Liver (tissue), 3 donors: Measurements from ENCODE around the gene DNAH3.

Experiments used
- ATF3 ChIP-seq: IDR thresholded peaks from 2 replicates; pipeline ENCODE4 v1.6.1; 2016; ENCODE audit warnings: antibody characterized with exemption
- EGR1 ChIP-seq, 2 donors: IDR thresholded peaks; 2 replicates each; pipeline ENCODE4 v1.6.1; 2016 to 2018; ENCODE audit warnings: antibody characterized with exemption in 2 of 2, low read depth in 2 of 2
- GABPA ChIP-seq, 2 donors: IDR thresholded peaks in 1 of 2; conservative IDR thresholded peaks in 1 of 2; 2 replicates each; pipeline ENCODE4 v1.6.1; 2016; ENCODE audit warnings: antibody characterized with exemption in 2 of 2, mild to moderate bottlenecking in 1 of 2, moderate library complexity in 1 of 2
- HNF4A ChIP-seq, 2 donors: conservative IDR thresholded peaks; 2 replicates each; pipeline ENCODE4 v1.6.1; 2016; ENCODE audit warnings: antibody characterized with exemption in 2 of 2, mild to moderate bottlenecking in 2 of 2
- MAX ChIP-seq: IDR thresholded peaks from 2 replicates; pipeline ENCODE4 v1.6.1; 2016; ENCODE audit warnings: antibody characterized with exemption
- NR2F2 ChIP-seq: IDR thresholded peaks from 2 replicates; pipeline ENCODE4 v1.6.1; 2016; ENCODE audit warnings: antibody characterized with exemption
- RAD21 ChIP-seq, 2 donors: IDR thresholded peaks; 2 replicates each; pipeline ENCODE4 v1.6.1; 2016; ENCODE audit warnings: antibody characterized with exemption in 2 of 2, mild to moderate bottlenecking in 2 of 2
- REST ChIP-seq: IDR thresholded peaks from 2 replicates; pipeline ENCODE4 v1.6.1; 2016; ENCODE audit warnings: antibody characterized with exemption, mild to moderate bottlenecking
- SP1 ChIP-seq: IDR thresholded peaks from 2 replicates; pipeline ENCODE4 v1.6.1; 2018; ENCODE audit warnings: antibody characterized with exemption, mild to moderate bottlenecking
- TAF1 ChIP-seq: conservative IDR thresholded peaks from 2 replicates; pipeline ENCODE4 v1.6.1; 2016; ENCODE audit warnings: antibody characterized with exemption, mild to moderate bottlenecking
- YY1 ChIP-seq: IDR thresholded peaks from 2 replicates; pipeline ENCODE4 v1.6.1; 2016; ENCODE audit warnings: antibody characterized with exemption, mild to moderate bottlenecking
- ZBTB33 ChIP-seq: IDR thresholded peaks from 2 replicates; pipeline ENCODE4 v1.6.1; 2016; ENCODE audit warnings: antibody characterized with exemption
- TF ChIP-seq, protein P1 (sequence below): fragments of 150-350 bp; IDR thresholded peaks from 2 replicates; pipeline ENCODE4 v1.5.1; 2017; ENCODE audit warnings: improper control_type of control experiment, low read depth, low read length; ENCODE audit not compliant: missing input control
- donor health status: healthy.
- donor health status: healthy.

- TF ChIP-seq, protein P1, sequence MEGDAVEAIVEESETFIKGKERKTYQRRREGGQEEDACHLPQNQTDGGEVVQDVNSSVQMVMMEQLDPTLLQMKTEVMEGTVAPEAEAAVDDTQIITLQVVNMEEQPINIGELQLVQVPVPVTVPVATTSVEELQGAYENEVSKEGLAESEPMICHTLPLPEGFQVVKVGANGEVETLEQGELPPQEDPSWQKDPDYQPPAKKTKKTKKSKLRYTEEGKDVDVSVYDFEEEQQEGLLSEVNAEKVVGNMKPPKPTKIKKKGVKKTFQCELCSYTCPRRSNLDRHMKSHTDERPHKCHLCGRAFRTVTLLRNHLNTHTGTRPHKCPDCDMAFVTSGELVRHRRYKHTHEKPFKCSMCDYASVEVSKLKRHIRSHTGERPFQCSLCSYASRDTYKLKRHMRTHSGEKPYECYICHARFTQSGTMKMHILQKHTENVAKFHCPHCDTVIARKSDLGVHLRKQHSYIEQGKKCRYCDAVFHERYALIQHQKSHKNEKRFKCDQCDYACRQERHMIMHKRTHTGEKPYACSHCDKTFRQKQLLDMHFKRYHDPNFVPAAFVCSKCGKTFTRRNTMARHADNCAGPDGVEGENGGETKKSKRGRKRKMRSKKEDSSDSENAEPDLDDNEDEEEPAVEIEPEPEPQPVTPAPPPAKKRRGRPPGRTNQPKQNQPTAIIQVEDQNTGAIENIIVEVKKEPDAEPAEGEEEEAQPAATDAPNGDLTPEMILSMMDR = no peak
- TF ChIP-seq YY1 (no peak), REST (no peak), MAX (no peak), TAF1 (no peak), ATF3 (no peak), SP1 (no peak), HNF4A (conservative IDR thresholded peaks at IDR 0.05) (no peak), GABPA (IDR thresholded peaks at IDR 0.05 in 1 of 2, conservative IDR thresholded peaks at IDR 0.05 in 1 of 2) (no peak), NR2F2 (no peak), RAD21 (IDR thresholded peaks at IDR 0.05) (no peak), EGR1 (IDR thresholded peaks at IDR 0.05; ENCODE audit: low read depth in 2 of 2) (no peak), ZBTB33 (no peak)
These were observed 38.7 kb upstream of the DNAH3 start for GRCh38 chr16:21189311-21189710.
